Esophagus muscularis mucosa (tissue), 3 donors: ENCODE measurements around the gene OLA1.

Source experiments
- CTCF ChIP-seq, 3 experiments: fragments of 200-600 bp in 2 of 3; fragments of 450-650 bp in 1 of 3; sonication (generic) in 2 of 3; IDR thresholded peaks; one replicate each; pipeline ENCODE4 v1.5.1; 2017 to 2019; ENCODE audit warnings: antibody characterized with exemption in 3 of 3, mild to moderate bottlenecking in 2 of 3, moderate library complexity in 1 of 3
- EP300 ChIP-seq: sonication (generic); formaldehyde crosslinking; IDR thresholded peaks from one replicate; pipeline ENCODE4 v1.6.1; 2017; ENCODE audit warnings: antibody characterized with exemption

- TF ChIP-seq EP300 (no peak), CTCF (IDR thresholded peaks at IDR 0.05) (no peak)
Observed at GRCh38 chr2:174085781-174086180, 162.6 kb downstream of the OLA1 start.
